Small intestine (tissue), 7 donors: ENCODE data around the gene CHAF1A. TPM values are rescaled to one million over a fixed set of nuclear protein-coding genes. Genes with fewer than 3 reads are reported as not detected.
A peak's percentile ranks its signal among the peaks of the same experiment; 100 is the strongest.

Experiments
- DNase-seq, 2 donors: peaks; one replicate each; pipeline versions ENCODE4 v3.0.0 to v3.0.0-alpha.2; 2013
- FAIRE-seq: peaks from 2 replicates; lab custom pipeline; 2012; peaks lifted over from hg19 to GRCh38; lab: Jason Lieb, UNC
- H3K27ac ChIP-seq, 3 donors: one replicate each; pipeline ENCODE4 v1.5.1; 2013; ENCODE audit warnings: low read length in 2 of 3, mild to moderate bottlenecking in 2 of 3, control low read depth in 1 of 3, inconsistent platforms in 1 of 3, low read depth in 1 of 3, moderate library complexity in 1 of 3
- H3K27me3 ChIP-seq, 3 donors: one replicate each; pipeline ENCODE4 v1.6.1; 2013; ENCODE audit warnings: low read length in 3 of 3, inconsistent platforms in 1 of 3; ENCODE audit not compliant: control insufficient read depth in 3 of 3, insufficient read depth in 3 of 3
- H3K36me3 ChIP-seq, 3 donors: one replicate each; pipeline ENCODE4 v1.6.1; 2013; ENCODE audit warnings: low read length in 3 of 3, inconsistent platforms in 1 of 3, low read depth in 1 of 3, mild to moderate bottlenecking in 1 of 3, moderate library complexity in 1 of 3; ENCODE audit not compliant: control insufficient read depth in 3 of 3, insufficient read depth in 2 of 3
- H3K4me1 ChIP-seq, 3 donors: one replicate each; pipeline ENCODE4 v1.6.1; 2013; ENCODE audit warnings: low read length in 2 of 3, inconsistent platforms in 1 of 3, low read depth in 1 of 3, mild to moderate bottlenecking in 1 of 3, moderate library complexity in 1 of 3; ENCODE audit not compliant: control insufficient read depth in 3 of 3, insufficient read depth in 2 of 3
- H3K4me3 ChIP-seq, 3 donors: one replicate each; pipeline ENCODE4 v1.5.1; 2013; ENCODE audit warnings: low read length in 3 of 3, control low read depth in 1 of 3, inconsistent platforms in 1 of 3, low read depth in 1 of 3, mild to moderate bottlenecking in 1 of 3, moderate library complexity in 1 of 3
- H3K9me3 ChIP-seq, 2 donors: one replicate each; pipeline ENCODE4 v1.6.1; 2013; ENCODE audit warnings: low read depth in 1 of 2, low read length in 1 of 2; ENCODE audit not compliant: control insufficient read depth in 2 of 2, insufficient read depth in 1 of 2
- WGBS, 3 donors: extraction: QIAGEN DNeasy Blood & Tissue Kit; methylation state at CpG; one replicate each; pipeline ENCODE4 v1.1.7; 2013; 5-methylcytosine and 5-hydroxymethylcytosine counted together
- polyA plus RNA-seq, 4 donors: library from polyadenylated mRNA; stranded (reverse) in 3 of 4; unstranded in 1 of 4; fragments of 200-250 nt in 3 of 4; fragments of 120-200 nt in 1 of 4; gene quantifications; one replicate each; pipeline versions ENCODE4 v1.2.1 to v1.2.3, GENCODE V29; 2013
- donor health status: healthy with polysubstance abuse.
- donor health status: control.
- donor health status: control.
- donor health status: Bipolar disorder and iron deficiency.
- donor health status: healthy.

Gene CHAF1A
- polyA plus RNA-seq, 4 donors, result 4.0 to 13.5 (median 9.4) TPM

DNA sequence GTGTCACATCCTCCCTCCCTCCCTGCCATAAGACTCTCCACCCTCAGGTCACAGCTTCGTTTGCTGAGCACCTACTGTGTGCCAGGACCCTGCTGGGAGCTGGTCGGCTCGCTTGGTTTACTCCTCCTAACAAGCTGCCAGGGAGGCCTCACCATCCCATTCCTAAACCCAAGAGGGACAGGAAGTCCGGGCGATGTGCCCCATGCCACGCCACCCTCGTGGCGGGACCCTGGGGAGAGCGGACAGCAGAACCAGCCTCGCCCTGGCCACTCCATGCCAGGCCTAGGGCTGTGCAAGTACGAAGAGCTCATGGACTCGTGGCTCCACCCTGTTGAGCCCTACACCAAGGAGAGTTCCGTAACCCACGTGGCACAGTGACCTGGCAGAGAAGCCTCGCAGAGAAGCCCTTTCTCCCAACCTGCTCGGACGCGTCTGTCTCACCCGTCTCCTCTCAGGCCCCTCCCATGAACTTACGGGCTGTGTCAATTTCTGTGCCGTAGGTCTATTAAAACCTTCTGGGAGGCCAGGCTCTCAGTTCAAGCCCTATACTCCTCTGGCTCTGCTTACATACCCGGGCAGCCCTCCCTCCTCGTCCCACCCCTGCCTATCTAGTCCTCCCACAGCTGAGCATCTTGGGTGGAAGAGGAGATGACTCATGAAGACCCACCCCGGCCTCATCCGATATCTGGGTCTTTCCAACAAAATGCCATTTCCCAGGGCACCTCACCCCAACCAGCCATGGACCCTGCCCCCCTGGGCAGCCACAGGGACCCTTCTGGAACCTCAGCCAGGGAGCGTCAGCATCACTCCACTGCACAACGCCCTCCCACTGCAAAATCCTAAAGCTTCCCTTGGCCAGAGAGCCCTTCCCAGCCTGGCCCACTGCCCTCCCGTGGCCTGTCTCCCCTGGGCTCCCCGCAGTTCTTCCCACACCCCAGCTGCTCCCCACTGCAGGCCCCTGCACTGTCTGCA lies 52.6 kb downstream of the CHAF1A start:
- peaks cover 0 to 10% (median 4%) of the 10 kb centered on the region in 3 donors for H3K4me1 ChIP-seq
- H3K27ac ChIP-seq, result no peak overlapping the region
- no peaks in the 10 kb centered on the region for H3K27me3 ChIP-seq
- 75 to 81% (median 78%) methylated on average over 29 of the region's 29 CpGs for whole genome bisulfite sequencing, 3 donors
- no peak overlapping the region for H3K4me3 ChIP-seq
- DNase-seq, result no peak
- no peaks in the 10 kb centered on the region for H3K9me3 ChIP-seq
- FAIRE-seq, result no peak
- H3K36me3 ChIP-seq, result peaks cover 5 to 57% (median 14%) of the 10 kb centered on the region in 3 donors

GRCh38 chr19:4455719-4456475 lies 53.5 kb downstream of the CHAF1A start:
- Histone ChIP-seq H3K27ac (peak overlapping the region in 2 of 3 donors; percentile 71 to 84), H3K36me3 (peaks cover 5 to 50% (median 12%) of the 10 kb centered on the region in 3 donors), H3K4me1 (peaks cover 0 to 10% (median 4%) of the 10 kb centered on the region in 3 donors), H3K27me3 (no peaks in the 10 kb centered on the region), H3K4me3 (peak overlapping the region in 1 of 3 donors; percentile 73), H3K9me3 (no peaks in the 10 kb centered on the region)
- DNase-seq (no peak), FAIRE-seq (no peak)
- 46 to 54% (median 52%) methylated on average over 14 to 15 of the region's 15 CpGs for WGBS, 3 donors

GRCh38 chr19:4456476-4456842 lies 54.0 kb downstream of the CHAF1A start:
- Histone ChIP-seq H3K27ac (peak overlapping the region; percentile 55 to 84 (median 71)), H3K4me3 (peak overlapping the region; percentile 73 to 87 (median 84)), H3K27me3 (no peaks in the 10 kb centered on the region), H3K4me1 (peaks cover 0 to 10% (median 4%) of the 10 kb centered on the region in 3 donors), H3K36me3 (peaks cover 5 to 44% (median 12%) of the 10 kb centered on the region in 3 donors), H3K9me3 (no peaks in the 10 kb centered on the region)
- FAIRE-seq (no peak), DNase-seq (peak in 1 of 2 donors; percentile 46)
- 7 to 10% (median 7%) methylated on average over 9 of the region's 9 CpGs for WGBS, 3 donors

DNA sequence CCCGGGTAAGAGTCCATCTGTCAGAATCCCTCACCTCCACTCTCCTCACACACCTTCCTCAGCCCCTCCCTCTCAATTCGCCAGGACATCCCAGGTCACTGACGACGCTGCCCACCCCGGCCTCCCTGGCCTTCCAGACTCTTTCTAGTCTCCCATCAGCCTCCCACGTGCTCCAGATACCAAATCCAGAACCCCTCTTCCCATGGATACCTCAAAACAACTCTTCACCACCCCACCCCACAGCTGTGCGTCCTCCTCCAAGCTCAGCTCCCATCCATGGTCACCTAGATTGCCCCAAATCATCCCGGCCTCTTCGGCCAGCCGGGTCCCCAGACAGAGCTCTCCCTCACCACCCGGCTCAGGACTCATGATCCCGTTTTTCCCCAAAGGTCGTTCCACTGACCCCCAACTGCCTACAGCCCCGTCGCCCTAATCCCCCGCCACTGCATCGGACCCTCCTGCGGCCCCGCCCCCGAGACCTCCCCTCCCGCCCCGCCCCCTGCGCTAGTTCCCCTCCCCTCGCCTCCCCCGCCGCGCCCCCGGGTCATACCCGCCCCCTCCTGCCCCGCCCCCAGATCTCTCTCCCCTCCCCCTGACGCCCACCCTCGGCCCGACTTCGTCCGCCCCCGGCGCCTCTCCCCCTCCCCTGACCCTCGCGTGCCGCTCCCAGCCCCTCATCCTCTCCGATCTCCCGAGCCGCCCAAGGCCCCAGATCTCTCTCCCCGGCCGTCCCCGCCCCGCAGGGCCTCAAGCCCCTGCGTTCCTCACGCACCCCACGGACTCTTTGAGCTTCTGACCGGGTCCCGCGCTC lies 54.6 kb downstream of the CHAF1A start:
- Histone ChIP-seq H3K36me3 (peaks cover 5 to 38% (median 11%) of the 10 kb centered on the region in 3 donors), H3K4me1 (peaks cover 0 to 10% (median 4%) of the 10 kb centered on the region in 3 donors), H3K4me3 (peak overlapping the region; percentile 73 to 87 (median 84)), H3K27ac (peak overlapping the region; percentile 55 to 92 (median 71)), H3K27me3 (no peaks in the 10 kb centered on the region), H3K9me3 (no peaks in the 10 kb centered on the region)
- 2% methylated on average over 35 to 48 of the region's 53 CpGs for WGBS, 3 donors
- DNase-seq (peak; percentile 6 to 70), FAIRE-seq (no peak)

- Histone ChIP-seq H3K4me3 (peak within 1 kb of the TSS; percentile 73 to 87 (median 84)), H3K9me3 (no peaks in the 10 kb centered on the region), H3K36me3 (peaks cover 5 to 30% (median 9%) of the 10 kb centered on the region in 3 donors), H3K4me1 (peaks cover 0 to 10% (median 4%) of the 10 kb centered on the region in 3 donors), H3K27ac (peak within 1 kb of the TSS; percentile 55 to 92 (median 72)), H3K27me3 (no peaks in the 10 kb centered on the region)
- 8 to 13% (median 11%) methylated on average over 49 to 52 of the region's 52 CpGs for WGBS, 3 donors
- FAIRE-seq, result no peak
- DNase-seq, result peak; percentile 98
These were observed 55.4 kb downstream of the CHAF1A start, which contains the start of gene UBXN6 for GRCh38 chr19:4457654-4458395. Gene UBXN6 (minus strand): TSS chr19:4457794. CDS start chr19:4457697, 97 bp downstream.

GRCh38 chr19:4464815-4465581 lies 62.6 kb downstream of the CHAF1A start:
- no peak overlapping the region for H3K27ac ChIP-seq
- DNase-seq, result no peak
- no peaks in the 10 kb centered on the region for H3K36me3 ChIP-seq
- 77 to 79% (median 78%) methylated on average over 8 of the region's 8 CpGs for WGBS, 3 donors
- H3K4me1 ChIP-seq, result no peaks in the 10 kb centered on the region
- no peaks in the 10 kb centered on the region for H3K27me3 ChIP-seq
- FAIRE-seq, result no peak
- no peak overlapping the region for H3K4me3 ChIP-seq
- H3K9me3 ChIP-seq, result no peaks in the 10 kb centered on the region

DNA sequence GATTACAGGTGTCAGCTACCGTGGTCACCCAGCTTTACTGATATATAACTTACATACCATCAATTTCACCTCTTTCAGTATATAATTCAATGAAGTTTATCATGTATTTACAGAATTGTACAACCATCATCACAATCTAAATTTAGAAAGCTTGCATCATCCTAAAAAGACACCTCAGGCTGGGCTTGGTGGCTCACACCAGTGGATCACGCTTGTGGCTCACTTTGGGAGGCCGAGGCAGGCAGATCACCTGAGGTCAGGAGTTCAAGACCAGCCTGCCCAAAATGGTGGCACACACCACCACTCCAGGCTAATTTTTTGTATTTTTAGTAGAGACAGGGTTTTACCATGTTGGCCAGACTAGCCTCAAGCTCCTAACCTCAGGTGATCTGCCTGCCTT lies 65.4 kb downstream of the CHAF1A start:
- H3K36me3 ChIP-seq, result no peaks in the 10 kb centered on the region
- FAIRE-seq (no peak), DNase-seq (no peak)
- no peak overlapping the region for H3K4me3 ChIP-seq
- H3K4me1 ChIP-seq, result no peaks in the 10 kb centered on the region
- 79 to 95% (median 88%) methylated on average over 3 of the region's 3 CpGs for WGBS, 3 donors
- H3K27me3 ChIP-seq, result no peaks in the 10 kb centered on the region
- no peaks in the 10 kb centered on the region for H3K9me3 ChIP-seq
- no peak overlapping the region for H3K27ac ChIP-seq
